GM23338 (cell line): ENCODE measurements around the gene IKZF3.

ENCODE experiments used
- CREB1 ChIP-seq: fragments of 250-450 bp; sonication (Bioruptor Pico); IDR thresholded peaks from 2 replicates; pipeline ENCODE4 v1.5.0; 2020; ENCODE audit warnings: low read depth, mild to moderate bottlenecking, moderate library complexity
- CTCF ChIP-seq, 2 experiments: fragments of 200-600 bp in 1 of 2; sonication (generic) in 1 of 2; conservative IDR thresholded peaks; 2 replicates each; pipeline versions ENCODE4 v1.5.1 to v1.6.1; 2016 to 2017; ENCODE audit warnings: antibody characterized with exemption in 2 of 2, low read depth in 2 of 2, mild to moderate bottlenecking in 2 of 2, moderate library complexity in 1 of 2
- EZH2 ChIP-seq: fragments of 200-600 bp; sonication (generic); IDR thresholded peaks from one replicate; pipeline ENCODE4 v1.8.0; 2017; ENCODE audit warnings: antibody characterized with exemption, mild to moderate bottlenecking, low read depth; ENCODE audit not compliant: unreplicated experiment
- EZH2phosphoT487 ChIP-seq: fragments of 200-600 bp; sonication (generic); IDR thresholded peaks from one replicate; pipeline ENCODE4 v1.8.1; 2018; ENCODE audit warnings: antibody characterized with exemption; ENCODE audit not compliant: unreplicated experiment
- JUNB ChIP-seq: IDR thresholded peaks from one replicate; pipeline ENCODE4 v1.6.1; 2016; ENCODE audit warnings: antibody characterized with exemption; ENCODE audit not compliant: unreplicated experiment
- NANOG ChIP-seq: IDR thresholded peaks from 2 replicates; pipeline ENCODE4 v1.6.1; 2016; ENCODE audit warnings: antibody characterized with exemption, borderline replicate concordance
- POLR2AphosphoS5 ChIP-seq: IDR thresholded peaks from 2 replicates; pipeline ENCODE4 v1.6.1; 2016; ENCODE audit warnings: antibody characterized with exemption, low read depth
- REST ChIP-seq: IDR thresholded peaks from one replicate; pipeline ENCODE4 v1.6.1; 2018; ENCODE audit warnings: antibody characterized with exemption; ENCODE audit not compliant: unreplicated experiment
- ZNF114 ChIP-seq: fragments of 250-450 bp; sonication (Bioruptor Pico); IDR thresholded peaks from 2 replicates; pipeline ENCODE4 v1.5.0; 2020; ENCODE audit warnings: mild to moderate bottlenecking, moderate library complexity

GRCh38 chr17:39822051-39822451 lies 42.1 kb downstream of the IKZF3 start:
- TF ChIP-seq CTCF (conservative IDR thresholded peaks at IDR 0.05; ENCODE audit: low read depth in 2 of 2) (no peak), ZNF114 (no peak), EZH2phosphoT487 (no peak), EZH2 (no peak), JUNB (no peak), REST (no peak), POLR2AphosphoS5 (no peak), CREB1 (CRISPR knock-in tag) (no peak), NANOG (no peak)
